Suprapubic skin (tissue), 4 donors: Measurements from ENCODE around the gene TNFRSF19.

Experiments
- EP300 ChIP-seq: sonication (generic); formaldehyde crosslinking; IDR thresholded peaks from one replicate; pipeline ENCODE4 v1.6.1; 2017; ENCODE audit warnings: antibody characterized with exemption
- POLR2A ChIP-seq, 2 donors: fragments of 450-650 bp; IDR thresholded peaks; one replicate each; pipeline ENCODE4 v1.6.1; 2017; ENCODE audit warnings: antibody characterized with exemption in 2 of 2, mild to moderate bottlenecking in 2 of 2, moderate library complexity in 2 of 2
- POLR2AphosphoS5 ChIP-seq, 3 donors: sonication (generic); formaldehyde crosslinking; IDR thresholded peaks; one replicate each; pipeline ENCODE4 v1.6.1; 2017; ENCODE audit warnings: antibody characterized with exemption in 3 of 3
- TF ChIP-seq, protein P1 (sequence below), 2 donors: fragments of 200-600 bp in 1 of 2; fragments of 450-650 bp in 1 of 2; sonication (generic) in 1 of 2; IDR thresholded peaks; one replicate each; pipeline ENCODE4 v1.5.1; 2016 to 2019; ENCODE audit warnings: antibody characterized with exemption in 2 of 2, mild to moderate bottlenecking in 1 of 2, moderate library complexity in 1 of 2

DNA sequence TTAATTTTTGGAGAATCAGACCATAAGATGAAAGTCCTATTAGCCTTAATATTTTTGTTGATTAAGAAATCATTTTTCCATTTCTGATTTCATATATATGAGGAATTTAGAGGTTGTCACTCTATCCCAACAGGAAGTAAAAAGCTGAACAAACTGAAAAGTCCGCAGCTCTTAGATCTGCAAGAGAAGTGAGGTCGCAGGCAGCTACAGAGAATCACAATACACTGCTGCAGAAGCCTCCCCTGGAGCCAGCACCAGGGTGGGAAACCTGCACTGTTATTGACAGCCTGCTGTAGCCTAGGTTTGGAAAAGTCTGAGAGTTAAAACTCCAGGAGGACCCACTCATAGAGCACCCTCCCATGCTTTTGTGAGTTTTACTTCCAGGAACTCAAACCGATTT lies 29.9 kb downstream of the TNFRSF19 start:
- TF ChIP-seq, protein P1, sequence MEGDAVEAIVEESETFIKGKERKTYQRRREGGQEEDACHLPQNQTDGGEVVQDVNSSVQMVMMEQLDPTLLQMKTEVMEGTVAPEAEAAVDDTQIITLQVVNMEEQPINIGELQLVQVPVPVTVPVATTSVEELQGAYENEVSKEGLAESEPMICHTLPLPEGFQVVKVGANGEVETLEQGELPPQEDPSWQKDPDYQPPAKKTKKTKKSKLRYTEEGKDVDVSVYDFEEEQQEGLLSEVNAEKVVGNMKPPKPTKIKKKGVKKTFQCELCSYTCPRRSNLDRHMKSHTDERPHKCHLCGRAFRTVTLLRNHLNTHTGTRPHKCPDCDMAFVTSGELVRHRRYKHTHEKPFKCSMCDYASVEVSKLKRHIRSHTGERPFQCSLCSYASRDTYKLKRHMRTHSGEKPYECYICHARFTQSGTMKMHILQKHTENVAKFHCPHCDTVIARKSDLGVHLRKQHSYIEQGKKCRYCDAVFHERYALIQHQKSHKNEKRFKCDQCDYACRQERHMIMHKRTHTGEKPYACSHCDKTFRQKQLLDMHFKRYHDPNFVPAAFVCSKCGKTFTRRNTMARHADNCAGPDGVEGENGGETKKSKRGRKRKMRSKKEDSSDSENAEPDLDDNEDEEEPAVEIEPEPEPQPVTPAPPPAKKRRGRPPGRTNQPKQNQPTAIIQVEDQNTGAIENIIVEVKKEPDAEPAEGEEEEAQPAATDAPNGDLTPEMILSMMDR (IDR thresholded peaks at IDR 0.05), result no peak
- no peak for TF ChIP-seq POLR2A (IDR thresholded peaks at IDR 0.05)
- TF ChIP-seq EP300, result no peak
- no peak for TF ChIP-seq POLR2AphosphoS5 (IDR thresholded peaks at IDR 0.05)
